GM18858 (cell line): Measurements from ENCODE around the gene MBNL2.

ENCODE experiments used
- ATAC-seq: cut with Tn5 transposase; IDR thresholded peaks from one replicate; pipeline ENCODE4 v1.9.1; 2021; ENCODE audit not compliant: unreplicated experiment

MBNL2 gene

GRCh38 chr13:97289514-97290298, 67.6 kb downstream of the MBNL2 start:
- ATAC-seq = no peak

GRCh38 chr13:97295283-97296182, 73.4 kb downstream of the MBNL2 start:
- ATAC-seq = no peak

GRCh38 chr13:97296740-97297139, 74.6 kb downstream of the MBNL2 start:
- ATAC-seq = no peak

- no peak for ATAC-seq
These were observed 76.7 kb downstream of the MBNL2 start for GRCh38 chr13:97298816-97299215.

GRCh38 chr13:97300871-97301270, 78.7 kb downstream of the MBNL2 start:
- no peak for ATAC-seq

GRCh38 chr13:97301382-97302095, 79.4 kb downstream of the MBNL2 start:
- ATAC-seq = no peak

GRCh38 chr13:97302611-97303010, 80.5 kb downstream of the MBNL2 start:
- ATAC-seq = no peak

- ATAC-seq = no peak
These were observed 84.0 kb downstream of the MBNL2 start for GRCh38 chr13:97306106-97306505.

- no peak for ATAC-seq
These were observed 84.5 kb downstream of the MBNL2 start for GRCh38 chr13:97306645-97307044.

- ATAC-seq = no peak
These were observed 85.2 kb downstream of the MBNL2 start for GRCh38 chr13:97307118-97307881.

- ATAC-seq = no peak
These were observed 85.9 kb downstream of the MBNL2 start for GRCh38 chr13:97307882-97308624.

- no peak for ATAC-seq
These were observed 86.7 kb downstream of the MBNL2 start for GRCh38 chr13:97308735-97309429.

- no peak for ATAC-seq
These were observed 88.8 kb downstream of the MBNL2 start for GRCh38 chr13:97310809-97311436.

GRCh38 chr13:97311956-97312355, 89.8 kb downstream of the MBNL2 start:
- ATAC-seq = no peak

GRCh38 chr13:97313551-97314260, 91.6 kb downstream of the MBNL2 start:
- no peak for ATAC-seq

- ATAC-seq = no peak
These were observed 94.3 kb downstream of the MBNL2 start for GRCh38 chr13:97316390-97316789.

- ATAC-seq = no peak
These were observed 95.8 kb downstream of the MBNL2 start for GRCh38 chr13:97317933-97318332.

GRCh38 chr13:97318532-97318931, 96.4 kb downstream of the MBNL2 start:
- ATAC-seq = no peak
